IMR-90 (cell line): Measurements from ENCODE around the gene CA5B. TPM values are rescaled to one million over a fixed set of nuclear protein-coding genes. Genes with fewer than 3 reads are reported as not detected.
"Not testable (repeated sequence)": the region's sequence is repeated elsewhere in the genome, so short reads cannot be mapped to it uniquely, and the experiment has no call there.

Experiments
- ATAC-seq: fragments of 200-7000 bp; cut with Tn5 transposase; 2 replicates; pipeline ENCODE4 v1.9.1; 2020; ENCODE audit warnings: low read depth, mild to moderate bottlenecking, moderate library complexity
- BruUV-seq: library from RNA; stranded (reverse); fragments of 400-500 nt; replicated peaks from 2 replicates; lab custom pipeline; 2021; lab: Mats Ljungman, UMichigan
- CTCF ChIA-PET: fragments of 300-600 bp; formaldehyde crosslinking; extraction: SDS; loops from one replicate; lab custom pipeline; 2021; ENCODE audit warnings: antibody characterized with exemption; lab: Yijun Ruan, JAX
- POLR2A ChIA-PET: fragments of 300-600 bp; sonication (Branson Sonifier 250); formaldehyde crosslinking; loops from one replicate; lab custom pipeline; 2022; ENCODE audit warnings: antibody characterized with exemption; ENCODE audit not compliant: unreplicated experiment; lab: Charles Lee
- DNase-seq: peaks from one replicate; pipeline ENCODE4 v3.0.0; 2013
- H2AFZ ChIP-seq: replicated peaks from 2 replicates; pipeline ENCODE3; 2013; ENCODE audit warnings: low read length, mild to moderate bottlenecking; ENCODE audit not compliant: poor library complexity
- H2AK5ac ChIP-seq: 2 replicates; pipeline ENCODE4 v1.6.1; 2013; ENCODE audit warnings: low read depth, low read length, inconsistent platforms
- H2AK9ac ChIP-seq: replicated peaks from 2 replicates; pipeline ENCODE3; 2013; ENCODE audit warnings: mild to moderate bottlenecking, low read depth, low read length, moderate library complexity; ENCODE audit not compliant: poor library complexity
- H2BK120ac ChIP-seq: 2 replicates; pipeline ENCODE4 v1.6.1; 2013; ENCODE audit warnings: low read depth, low read length, inconsistent platforms
- H2BK15ac ChIP-seq: 3 replicates; pipeline ENCODE4 v1.6.1; 2013; ENCODE audit warnings: low read depth, low read length, inconsistent platforms
- H2BK20ac ChIP-seq: 2 replicates; pipeline ENCODE4 v1.6.1; 2013; ENCODE audit warnings: low read depth, mild to moderate bottlenecking, inconsistent platforms, low read length, moderate library complexity
- H2BK5ac ChIP-seq: 2 replicates; pipeline ENCODE4 v1.6.1; 2013; ENCODE audit warnings: mild to moderate bottlenecking, low read depth, low read length, inconsistent platforms; ENCODE audit not compliant: poor library complexity, severe bottlenecking
- H3K14ac ChIP-seq: replicated peaks from 2 replicates; pipeline ENCODE4 v1.6.1; 2013; ENCODE audit warnings: low read depth, low read length, inconsistent platforms
- H3K18ac ChIP-seq: 2 replicates; pipeline ENCODE4 v1.6.1; 2013; ENCODE audit warnings: low read depth, low read length, control low read depth
- H3K23ac ChIP-seq: 2 replicates; pipeline ENCODE4 v1.6.1; 2013; ENCODE audit warnings: low read depth, low read length, inconsistent platforms
- H3K27ac ChIP-seq: 2 replicates; pipeline ENCODE4 v1.5.1; 2013; ENCODE audit warnings: mild to moderate bottlenecking, control low read depth, low read length; ENCODE audit not compliant: insufficient read depth
- H3K27me3 ChIP-seq: 2 replicates; pipeline ENCODE4 v1.6.1; 2013; ENCODE audit warnings: low read length; ENCODE audit not compliant: control insufficient read depth, insufficient read depth
- H3K36me3 ChIP-seq: 2 replicates; pipeline ENCODE4 v1.6.1; 2013; ENCODE audit warnings: low read length, mixed read lengths; ENCODE audit not compliant: control insufficient read depth, insufficient read depth
- H3K4ac ChIP-seq: 2 replicates; pipeline ENCODE4 v1.6.1; 2013; ENCODE audit warnings: low read depth, low read length, inconsistent platforms
- H3K4me1 ChIP-seq: 2 replicates; pipeline ENCODE4 v1.6.1; 2013; ENCODE audit warnings: low read length, mixed read lengths; ENCODE audit not compliant: control insufficient read depth, insufficient read depth
- H3K4me2 ChIP-seq: 2 replicates; pipeline ENCODE4 v1.6.1; 2013; ENCODE audit warnings: low read depth, mild to moderate bottlenecking, control low read depth, low read length, moderate library complexity
- H3K4me3 ChIP-seq: 2 replicates; pipeline ENCODE4 v1.5.1; 2013; ENCODE audit warnings: low read depth, mild to moderate bottlenecking, control low read depth, low read length, moderate library complexity; ENCODE audit not compliant: insufficient read depth
- H3K56ac ChIP-seq: 2 replicates; pipeline ENCODE4 v1.6.1; 2013; ENCODE audit warnings: low read length, inconsistent platforms; ENCODE audit not compliant: insufficient read depth; ENCODE audit errors: extremely low read depth
- H3K79me1 ChIP-seq, 2 experiments: 2 replicates each; pipeline ENCODE4 v1.6.1; 2013; ENCODE audit warnings: low read length in 2 of 2, inconsistent platforms in 1 of 2, low read depth in 1 of 2
- H3K9ac ChIP-seq: 2 replicates; pipeline ENCODE4 v1.6.1; 2013; ENCODE audit warnings: low read depth, low read length, control low read depth
- H3K9me1 ChIP-seq: 2 replicates; pipeline ENCODE4 v1.6.1; 2013; ENCODE audit warnings: low read length, inconsistent platforms; ENCODE audit not compliant: insufficient read depth
- H3K9me3 ChIP-seq: 2 replicates; pipeline ENCODE4 v1.6.1; 2013; ENCODE audit warnings: low read length; ENCODE audit not compliant: control insufficient read depth, insufficient read depth
- H4K20me1 ChIP-seq: 2 replicates; pipeline ENCODE4 v1.6.1; 2013; ENCODE audit warnings: low read length, inconsistent platforms; ENCODE audit not compliant: insufficient read depth
- H4K5ac ChIP-seq: 2 replicates; pipeline ENCODE4 v1.6.1; 2013; ENCODE audit warnings: mild to moderate bottlenecking, low read depth, low read length, control low read depth
- H4K8ac ChIP-seq, 2 experiments: 2 replicates each; pipeline ENCODE4 v1.6.1; 2013; ENCODE audit warnings: low read depth in 2 of 2, low read length in 2 of 2, control low read depth in 1 of 2, inconsistent platforms in 1 of 2
- H4K91ac ChIP-seq: 2 replicates; pipeline ENCODE4 v1.6.1; 2013; ENCODE audit warnings: low read depth, low read length, inconsistent platforms; ENCODE audit not compliant: insufficient read depth
- NFE2L2 ChIP-seq: fragments of 150-350 bp; IDR thresholded peaks from 2 replicates; pipeline ENCODE4 v1.6.1; 2016; ENCODE audit warnings: low read depth, mild to moderate bottlenecking, low read length
- WGBS, 2 experiments: methylation state at CpG; one replicate each; pipeline versions ENCODE4 v1.1.5 to v1.1.7; 2013; ENCODE audit warnings: missing lambda C conversion rate in 2 of 2; ENCODE audit not compliant: insufficient read length in 1 of 2; ENCODE audit errors: extremely low coverage in 2 of 2; 5-methylcytosine and 5-hydroxymethylcytosine counted together
- dilution Hi-C: fragments of 300-500 bp; cut with HindIII; formaldehyde crosslinking; loops from one replicate; pipeline ENCODE4 v1.14.3; 2018; ENCODE audit warnings: low sequenced_read_pairs; ENCODE audit not compliant: unreplicated experiment
- in situ Hi-C: fragments of 300-500 bp; cut with MboI; formaldehyde crosslinking; loops from 3 replicates; pipeline ENCODE4 v1.14.3; 2019; ENCODE audit warnings: low sequenced_read_pairs, inconsistent platforms, mixed read lengths
- intact Hi-C: fragments of 100-400 bp; cut with micrococcal nuclease; formaldehyde crosslinking; loops from 2 replicates; pipeline ENCODE4 v1.10.0; 2022
- polyA plus RNA-seq, 3 experiments: library from polyadenylated mRNA; depleted of rRNA; stranded (reverse); fragments of >200 nt; gene quantifications; 2 replicates each; pipeline ENCODE4 v1.2.3, GENCODE V29; 2012; ENCODE audit warnings: low replicate concordance in 1 of 3
- total RNA-seq: library from RNA; depleted of rRNA; stranded (reverse); fragments of >200 nt; gene quantifications from 2 replicates; pipeline ENCODE4 v1.2.3, GENCODE V29; 2012

The CA5B gene
- total and polyA plus RNA-seq, 2 of the 4 experiments (the other 2 are of a cell fraction) = 3.5 to 5.4 TPM

DNA sequence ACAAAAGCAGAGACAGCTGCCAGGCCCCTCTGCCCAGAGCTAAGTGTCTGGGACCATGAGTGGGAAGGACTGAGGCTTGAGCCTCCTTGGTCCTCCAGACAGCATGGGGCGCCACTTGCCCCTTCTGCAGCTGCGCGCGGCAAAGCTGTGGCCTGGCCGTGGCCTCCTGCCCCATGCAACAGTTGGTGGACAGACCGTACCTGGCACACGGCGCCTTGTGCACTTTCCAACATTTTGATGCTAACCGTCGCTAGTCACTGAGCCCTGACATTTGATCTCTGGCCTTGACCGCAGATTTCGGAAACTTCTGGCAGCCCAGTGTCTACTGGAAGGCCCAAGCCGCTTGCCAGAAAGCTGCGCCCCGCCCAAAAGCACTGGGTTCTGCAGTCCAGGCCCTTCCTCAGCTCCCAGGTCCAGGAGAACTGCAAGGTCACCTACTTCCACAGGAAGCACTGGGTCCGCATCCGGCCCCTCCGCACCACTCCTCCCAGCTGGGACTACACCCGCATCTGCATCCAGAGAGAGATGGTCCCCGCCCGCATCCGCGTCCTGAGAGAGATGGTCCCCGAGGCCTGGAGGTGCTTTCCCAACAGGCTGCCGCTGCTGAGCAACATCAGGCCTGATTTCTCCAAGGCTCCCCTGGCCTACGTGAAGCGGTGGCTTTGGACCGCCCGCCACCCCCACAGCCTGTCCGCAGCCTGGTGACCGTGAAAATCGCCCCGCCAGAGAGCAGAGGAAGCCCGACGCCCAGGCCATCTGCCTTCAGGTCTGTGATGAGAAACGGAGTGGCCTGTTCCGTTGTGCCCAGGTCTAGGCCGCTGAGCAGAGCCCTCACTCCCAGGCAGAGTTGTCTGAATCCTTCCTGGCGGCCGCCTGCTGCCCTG is 35.3 kb upstream of the CA5B start (continued):
- no peak for TF ChIP-seq NFE2L2

DNA sequence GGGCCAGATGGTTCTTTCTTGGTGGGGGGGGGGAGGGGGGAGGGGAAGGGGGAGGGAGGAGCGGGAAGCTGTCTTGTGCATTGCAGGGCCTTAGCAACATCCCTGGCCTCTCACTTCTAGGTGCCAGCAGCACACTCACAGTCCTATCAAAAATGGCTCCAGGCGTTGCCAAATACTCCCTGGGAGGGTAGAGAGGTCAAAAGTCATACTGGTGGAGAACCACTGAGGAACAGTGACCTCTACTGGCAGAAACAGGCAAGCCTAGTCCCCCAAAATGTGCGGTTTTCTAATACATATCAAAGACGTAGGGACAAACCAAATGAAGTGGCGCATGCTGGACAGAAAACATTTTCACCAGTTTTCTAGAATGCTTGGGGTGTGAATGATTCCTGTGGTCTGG is 34.3 kb upstream of the CA5B start:
- H4K5ac ChIP-seq, H3K18ac ChIP-seq, H4K20me1 ChIP-seq, H3K9ac ChIP-seq, ATAC-seq, H3K4me3 ChIP-seq, H3K4me1 ChIP-seq, in situ Hi-C loops, H3K9me1 ChIP-seq, H3K4ac ChIP-seq, H3K23ac ChIP-seq, BruUV-seq, H2BK120ac ChIP-seq, CTCF ChIA-PET, intact Hi-C loops, H3K27ac ChIP-seq, H2BK20ac ChIP-seq, H4K8ac ChIP-seq, H2AK5ac ChIP-seq, DNase-seq, H2BK5ac ChIP-seq, H3K27me3 ChIP-seq, H3K56ac ChIP-seq, H2BK15ac ChIP-seq, dilution Hi-C loops, H3K14ac ChIP-seq, H2AK9ac ChIP-seq, H3K9me3 ChIP-seq, POLR2A ChIA-PET, H4K91ac ChIP-seq, H3K4me2 ChIP-seq, H3K79me1 ChIP-seq, H3K36me3 ChIP-seq, H2AFZ ChIP-seq: not testable (repeated sequence)
- no CpG with 5 or more reads among the region's 5 CpGs for WGBS, 2 experiments

DNA sequence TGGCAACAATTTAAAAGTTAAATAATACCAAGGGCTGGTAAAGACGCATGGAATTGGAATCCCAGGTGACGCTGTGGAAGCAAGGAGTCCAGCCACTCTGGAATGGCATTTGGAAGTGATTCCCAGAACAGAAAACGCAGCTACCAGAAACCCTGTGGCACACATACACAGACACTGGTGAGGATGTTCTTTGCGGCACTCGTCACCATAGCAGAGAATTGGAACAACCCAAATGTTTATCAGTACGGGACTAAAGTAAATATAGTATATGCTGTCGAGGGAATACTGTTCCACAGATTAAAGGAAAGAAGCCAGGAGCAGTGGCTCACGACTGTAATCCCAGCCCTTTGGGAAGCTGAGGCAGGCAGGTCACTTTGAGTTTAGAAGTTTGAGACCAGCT is 33.8 kb upstream of the CA5B start:
- H3K9ac ChIP-seq, ATAC-seq, H3K4me1 ChIP-seq, H2AFZ ChIP-seq, H3K27ac ChIP-seq, dilution Hi-C loops, in situ Hi-C loops, H4K20me1 ChIP-seq, H2BK120ac ChIP-seq, H4K8ac ChIP-seq, H3K27me3 ChIP-seq, H3K14ac ChIP-seq, H3K4ac ChIP-seq, H3K79me1 ChIP-seq, POLR2A ChIA-PET, BruUV-seq, DNase-seq, H2BK5ac ChIP-seq, H3K9me1 ChIP-seq, H4K91ac ChIP-seq, H3K4me3 ChIP-seq, H2AK9ac ChIP-seq, H2BK15ac ChIP-seq, H3K23ac ChIP-seq, intact Hi-C loops, H4K5ac ChIP-seq, H3K9me3 ChIP-seq, H3K56ac ChIP-seq, H3K4me2 ChIP-seq, H2AK5ac ChIP-seq, H3K18ac ChIP-seq, H3K36me3 ChIP-seq, H2BK20ac ChIP-seq: not testable (repeated sequence)
- 80% methylated on average over 2 of the region's 8 CpGs; no CpG with 5 or more reads in 1 of the 2 experiments for WGBS, 2 experiments
- CTCF ChIA-PET = interaction anchor here (0.9 kb wide), 1 partner anchor 10 kb away, joined by 4 read pairs; no protein-coding TSS in a partner anchor
